Measurements from ENCODE around the gene SERPINB3.
"Not testable (repeated sequence)": the region's sequence is repeated elsewhere in the genome, so short reads cannot be mapped to it uniquely, and the experiment has no call there.

Gene SERPINB3

DNA sequence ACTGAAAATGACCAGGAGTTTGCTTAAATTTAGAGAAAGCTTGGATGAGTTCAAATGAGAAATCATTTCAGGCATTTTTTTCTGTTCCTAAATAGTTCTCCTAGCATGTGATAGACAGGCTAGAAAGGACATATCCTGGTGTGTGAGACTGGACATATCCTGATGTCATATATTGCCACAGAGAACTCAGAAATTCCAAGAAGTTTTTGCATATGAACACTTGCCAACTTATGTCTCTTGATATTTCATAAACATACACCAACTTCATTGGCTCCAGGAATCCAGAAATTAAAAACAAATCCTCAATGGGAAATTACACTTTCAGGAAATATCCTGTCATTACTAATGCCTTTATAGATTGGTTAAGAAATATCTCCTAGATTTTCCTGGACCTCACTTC lies 14.8 kb downstream of the SERPINB3 start:
- peak; percentile 25 for DNase-seq (ENCODE audit: low read depth)

GRCh38 chr18:63644694-63645093 lies 17.0 kb downstream of the SERPINB3 start:
- DNase-seq (ENCODE audit: low read depth) = not testable (repeated sequence)

GRCh38 chr18:63644142-63644541 lies 17.6 kb downstream of the SERPINB3 start, which contains the start of gene SERPINB4:
SERPINB4 (minus strand) TSS chr18:63644256; CDS start chr18:63643577, 679 bp downstream.
- not testable (repeated sequence) for DNase-seq (ENCODE audit: low read depth)

DNA sequence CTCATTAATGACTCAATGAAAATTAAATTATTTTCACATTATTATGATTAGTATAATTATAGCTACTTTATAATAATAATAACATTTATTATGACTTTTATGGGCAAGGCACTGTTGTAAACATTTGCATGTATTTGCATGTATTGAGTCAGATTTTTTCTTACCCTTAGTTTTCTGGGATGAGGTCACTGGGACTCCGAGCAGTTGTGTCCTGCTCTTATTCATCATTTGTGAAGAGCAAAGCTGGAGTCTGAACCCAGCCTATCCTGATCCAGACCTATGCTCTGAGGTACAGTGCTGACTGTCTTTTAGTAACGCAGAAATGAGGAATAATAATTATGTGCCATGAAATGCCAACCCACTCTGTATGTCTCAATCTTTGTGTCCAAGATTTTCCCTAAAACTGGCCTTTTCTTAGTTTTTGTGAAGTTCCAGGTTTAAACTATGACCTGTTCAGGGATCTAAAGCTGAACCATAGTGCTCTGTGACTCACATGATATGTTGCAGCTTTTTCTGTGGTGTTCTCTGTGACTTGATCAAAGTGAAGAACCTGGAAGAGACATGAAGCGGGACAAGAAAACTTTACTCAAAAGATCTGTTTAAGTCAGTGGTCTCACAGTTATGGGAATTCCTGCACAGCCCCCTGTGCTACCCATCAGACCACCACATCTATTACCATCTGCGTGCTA lies 18.9 kb downstream of the SERPINB3 start:
- not testable (repeated sequence) for DNase-seq (ENCODE audit: low read depth)

GRCh38 chr18:63641157-63641680 lies 20.5 kb downstream of the SERPINB3 start:
- peak; percentile 38 for DNase-seq (ENCODE audit: low read depth)

DNA sequence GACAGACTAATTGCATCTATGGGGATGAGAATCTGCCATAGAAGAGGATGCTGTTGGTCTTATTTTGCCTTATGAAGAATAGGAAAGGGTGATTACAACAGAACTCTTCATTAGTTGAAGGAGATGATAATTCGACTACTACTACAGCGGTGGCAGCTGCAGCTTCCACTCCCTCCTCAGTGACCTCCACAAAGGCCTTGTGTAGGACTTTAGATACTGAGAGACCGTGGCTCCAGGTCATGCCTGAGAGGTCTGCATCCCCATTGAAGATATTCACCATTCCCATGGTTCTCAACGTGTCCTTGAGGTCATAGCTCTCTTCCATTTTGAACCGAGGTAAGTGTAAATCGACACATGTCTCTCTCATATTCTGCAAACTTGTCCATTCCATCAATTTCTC lies 24.0 kb downstream of the SERPINB3 start:
- DNase-seq (ENCODE audit: low read depth) = no peak

GRCh38 chr18:63627819-63628218 lies 33.9 kb downstream of the SERPINB3 start:
- DNase-seq (ENCODE audit: low read depth) = no peak

GRCh38 chr18:63626431-63626830 lies 35.3 kb downstream of the SERPINB3 start:
- no peak for DNase-seq (ENCODE audit: low read depth)

GRCh38 chr18:63624863-63625262 lies 36.8 kb downstream of the SERPINB3 start:
- DNase-seq (ENCODE audit: low read depth) = no peak

DNA sequence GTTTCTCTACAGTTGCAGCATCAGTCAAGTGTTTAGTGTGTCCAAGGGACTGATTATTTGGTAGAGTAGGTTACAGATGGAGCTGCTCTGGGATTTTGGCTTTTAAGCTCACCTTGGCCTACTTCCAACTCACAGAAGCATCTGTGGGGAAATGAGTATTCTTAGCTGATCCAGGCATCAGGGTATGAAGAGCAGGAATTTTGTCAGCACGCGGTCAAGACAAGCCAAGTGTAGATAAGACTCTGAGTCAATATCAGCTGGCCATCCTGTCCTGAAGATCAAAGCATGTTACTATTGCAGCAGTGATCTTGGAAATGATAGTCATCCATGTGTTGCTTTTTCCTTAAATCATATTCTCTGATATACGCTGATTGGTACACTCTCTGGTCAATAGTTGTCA lies 42.0 kb downstream of the SERPINB3 start:
- no peak for DNase-seq (ENCODE audit: low read depth)

GRCh38 chr18:63617915-63618234 lies 43.8 kb downstream of the SERPINB3 start:
- DNase-seq (ENCODE audit: low read depth) = no peak

- DNase-seq (ENCODE audit: low read depth) = no peak
These were observed 44.4 kb downstream of the SERPINB3 start for GRCh38 chr18:63617049-63617914.

GRCh38 chr18:63613420-63613819 lies 48.3 kb downstream of the SERPINB3 start:
- DNase-seq (ENCODE audit: low read depth) = no peak

DNA sequence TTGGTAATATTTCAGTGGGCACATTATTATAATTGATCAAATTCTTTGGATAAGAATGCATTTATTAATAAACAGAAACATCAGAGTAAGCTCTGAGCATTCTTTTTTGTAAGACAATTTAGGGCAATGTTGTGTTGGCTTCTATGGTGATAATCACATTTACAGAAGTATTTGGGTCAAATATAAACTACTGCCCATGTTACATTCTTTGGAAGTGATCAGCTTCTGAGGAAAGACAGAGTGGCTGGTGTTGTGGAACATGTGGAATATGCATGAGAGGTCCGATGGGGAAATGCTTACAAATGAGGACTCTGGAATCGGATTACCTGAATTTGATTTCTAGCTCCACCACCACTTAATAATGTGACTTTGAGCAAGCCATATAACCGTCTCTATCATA lies 55.2 kb downstream of the SERPINB3 start:
- no peak for DNase-seq (ENCODE audit: low read depth)

All from stromal cell of bone marrow (primary cell).